Measurements from ENCODE around the gene FBXO46.
A peak's percentile ranks its signal among the peaks of the same experiment; 100 is the strongest.

Gene FBXO46

GRCh38 chr19:45681391-45682015 lies 49.2 kb downstream of the FBXO46 start:
- DNase-seq: peak; percentile 84

GRCh38 chr19:45677351-45678230 lies 53.1 kb downstream of the FBXO46 start:
- DNase-seq: no peak

GRCh38 chr19:45676851-45677263 lies 53.8 kb downstream of the FBXO46 start:
- DNase-seq: no peak

- DNase-seq: no peak
These were observed 55.8 kb downstream of the FBXO46 start for GRCh38 chr19:45674946-45675345.

GRCh38 chr19:45670670-45671453 lies 59.8 kb downstream of the FBXO46 start:
- peak; percentile 47 for DNase-seq

GRCh38 chr19:45668342-45668871 lies 62.3 kb downstream of the FBXO46 start:
- no peak for DNase-seq

- DNase-seq: peak; percentile 65
These were observed 62.9 kb downstream of the FBXO46 start, which contains the start of gene GIPR for GRCh38 chr19:45667620-45668341. TSS of gene GIPR (plus strand) at chr19:45668221. CDS start at chr19:45669521, 1,300 bp downstream.

GRCh38 chr19:45664575-45664974 lies 66.1 kb downstream of the FBXO46 start:
- no peak for DNase-seq

- no peak for DNase-seq
These were observed 66.9 kb downstream of the FBXO46 start for GRCh38 chr19:45663800-45664199.

- DNase-seq: no peak
These were observed 70.1 kb downstream of the FBXO46 start for GRCh38 chr19:45660636-45661035.

Data from RPMI8226 (cell line).